ENCODE data around the gene MLNR. TPM values are rescaled to one million over a fixed set of nuclear protein-coding genes. Genes with fewer than 3 reads are reported as not detected.

Gene MLNR
- polyA plus RNA-seq, 4 donors: 0.14 to 0.30 (median 0.23) TPM; not detected in 1

Other genes with a start within 250 kb of the MLNR start
- gene FNDC3A, start 244.4 kb upstream of the MLNR start, polyA plus RNA-seq (ENCODE audit: insufficient read length in 4 of 4): 10 to 100 TPM; 68.6 to 90.3 (median 76.5) TPM
- gene CDADC1, start 27.6 kb downstream of the MLNR start, polyA plus RNA-seq (ENCODE audit: insufficient read length in 4 of 4): 10 to 100 TPM; 11.8 to 16.7 (median 13.9) TPM
- 10 to 100 TPM; 16.3 to 19.8 (median 18.9) TPM for gene CAB39L, start 223.7 kb downstream of the MLNR start, polyA plus RNA-seq (ENCODE audit: insufficient read length in 4 of 4)
- gene SETDB2, start 223.9 kb downstream of the MLNR start, polyA plus RNA-seq (ENCODE audit: insufficient read length in 4 of 4): 10 to 100 TPM; 16.0 to 25.1 (median 19.3) TPM